GM12891 (cell line): ENCODE data around the gene NYAP2.

Experiments used
- POLR2A ChIP-seq: IDR thresholded peaks from 2 replicates; pipeline ENCODE4 v1.6.1; 2011; ENCODE audit warnings: low read depth, low read length, control low read depth
- POLR2AphosphoS5 ChIP-seq: IDR thresholded peaks from 2 replicates; pipeline ENCODE4 v1.6.1; 2011; ENCODE audit warnings: low read depth, low read length, control low read depth
- SPI1 ChIP-seq: IDR thresholded peaks from 2 replicates; pipeline ENCODE4 v1.6.1; 2011; ENCODE audit warnings: low read depth, low read length, control low read depth
- TAF1 ChIP-seq: IDR thresholded peaks from 2 replicates; pipeline ENCODE4 v1.6.1; 2011; ENCODE audit warnings: low read depth, low read length, control low read depth

- TF ChIP-seq POLR2AphosphoS5 (no peak), POLR2A (no peak), TAF1 (no peak), SPI1 (no peak)
These were observed 1.1 kb upstream of the NYAP2 start for GRCh38 chr2:225398372-225398771.
